GM12891 (cell line): ENCODE measurements around the gene FBXL12.
A peak's percentile ranks its signal among the peaks of the same experiment; 100 is the strongest.

Experiments
- DNase-seq: peaks from one replicate; pipeline ENCODE4 v3.0.0; 2011; ENCODE audit warnings: low spot score; ENCODE audit not compliant: insufficient read length
- FAIRE-seq: peaks from 2 replicates; lab custom pipeline; 2011; peaks lifted over from hg19 to GRCh38; lab: Jason Lieb, UNC
- PAX5 ChIP-seq: IDR thresholded peaks from 2 replicates; pipeline ENCODE4 v1.6.1; 2011; ENCODE audit warnings: low read length, moderate library complexity, mild to moderate bottlenecking; ENCODE audit not compliant: insufficient read depth, severe bottlenecking
- POLR2A ChIP-seq: IDR thresholded peaks from 2 replicates; pipeline ENCODE4 v1.6.1; 2011; ENCODE audit warnings: low read depth, low read length, control low read depth
- POLR2AphosphoS5 ChIP-seq: IDR thresholded peaks from 2 replicates; pipeline ENCODE4 v1.6.1; 2011; ENCODE audit warnings: low read depth, low read length, control low read depth
- POU2F2 ChIP-seq: IDR thresholded peaks from 2 replicates; pipeline ENCODE4 v1.6.1; 2011; ENCODE audit warnings: low read depth, mild to moderate bottlenecking, control low read depth, low read length, moderate library complexity
- SPI1 ChIP-seq: IDR thresholded peaks from 2 replicates; pipeline ENCODE4 v1.6.1; 2011; ENCODE audit warnings: low read depth, low read length, control low read depth
- TAF1 ChIP-seq: IDR thresholded peaks from 2 replicates; pipeline ENCODE4 v1.6.1; 2011; ENCODE audit warnings: low read depth, low read length, control low read depth

The FBXL12 gene

DNA sequence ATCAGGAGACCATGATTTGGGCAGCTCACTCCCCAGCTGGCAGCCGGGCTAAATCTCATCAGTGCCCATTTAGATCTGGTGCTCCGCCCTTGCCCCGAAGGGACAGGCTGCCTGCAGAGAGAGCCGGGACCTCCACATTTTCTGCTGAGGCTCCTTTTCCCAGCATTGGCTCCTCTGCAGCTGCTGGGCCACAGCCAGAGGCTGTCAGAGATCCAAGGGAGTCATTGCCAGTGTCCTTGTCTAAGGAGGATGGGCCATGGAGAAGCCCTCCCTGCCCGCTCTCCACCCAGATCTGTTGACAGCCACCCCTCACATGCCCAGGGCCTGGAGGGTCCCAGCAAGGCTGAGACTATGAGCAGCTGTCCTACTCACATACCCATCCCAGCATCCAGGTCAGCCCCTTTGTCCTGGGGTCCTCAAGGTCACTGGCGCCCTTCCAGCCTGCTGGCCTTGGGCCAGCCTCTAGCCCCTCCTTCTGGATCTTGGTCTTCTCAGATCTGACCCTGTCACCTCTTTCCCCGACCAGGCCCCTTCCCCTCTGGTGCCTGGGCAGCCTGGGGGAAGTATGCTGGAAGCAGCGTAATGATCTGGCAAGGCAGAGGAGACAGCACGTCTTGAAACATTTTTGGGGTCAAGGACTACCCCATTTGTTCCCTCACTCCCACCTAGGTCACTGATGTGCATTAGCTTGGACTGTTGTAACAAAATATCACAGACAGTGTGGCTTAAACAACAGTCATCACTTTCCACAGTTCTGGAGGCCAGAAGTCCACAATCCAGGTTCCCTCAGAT, 24.2 kb upstream of the FBXL12 start:
- FAIRE-seq, result no peak
- no peak for DNase-seq
- no peak for TF ChIP-seq PAX5
- TF ChIP-seq POLR2AphosphoS5, result no peak
- no peak for TF ChIP-seq SPI1
- TF ChIP-seq POU2F2, result no peak

GRCh38 chr19:9839415-9839814, 20.5 kb upstream of the FBXL12 start:
- no peak for TF ChIP-seq TAF1
- no peak for TF ChIP-seq SPI1
- TF ChIP-seq POLR2A, result no peak
- TF ChIP-seq PAX5, result no peak
- no peak for TF ChIP-seq POU2F2
- no peak for TF ChIP-seq POLR2AphosphoS5
- DNase-seq (no peak), FAIRE-seq (no peak)

- TF ChIP-seq TAF1, result no peak
- TF ChIP-seq SPI1, result no peak
- no peak for TF ChIP-seq PAX5
- no peak for TF ChIP-seq POLR2AphosphoS5
- no peak for TF ChIP-seq POLR2A
- TF ChIP-seq POU2F2, result no peak
- FAIRE-seq (no peak), DNase-seq (no peak)
Observed at GRCh38 chr19:9838324-9838723, 19.4 kb upstream of the FBXL12 start.

GRCh38 chr19:9836021-9836420, 17.1 kb upstream of the FBXL12 start:
- FAIRE-seq (peak; percentile 16), DNase-seq (no peak)
- TF ChIP-seq TAF1 (no peak), PAX5 (no peak), SPI1 (no peak), POLR2AphosphoS5 (no peak), POU2F2 (no peak), POLR2A (no peak)

DNA sequence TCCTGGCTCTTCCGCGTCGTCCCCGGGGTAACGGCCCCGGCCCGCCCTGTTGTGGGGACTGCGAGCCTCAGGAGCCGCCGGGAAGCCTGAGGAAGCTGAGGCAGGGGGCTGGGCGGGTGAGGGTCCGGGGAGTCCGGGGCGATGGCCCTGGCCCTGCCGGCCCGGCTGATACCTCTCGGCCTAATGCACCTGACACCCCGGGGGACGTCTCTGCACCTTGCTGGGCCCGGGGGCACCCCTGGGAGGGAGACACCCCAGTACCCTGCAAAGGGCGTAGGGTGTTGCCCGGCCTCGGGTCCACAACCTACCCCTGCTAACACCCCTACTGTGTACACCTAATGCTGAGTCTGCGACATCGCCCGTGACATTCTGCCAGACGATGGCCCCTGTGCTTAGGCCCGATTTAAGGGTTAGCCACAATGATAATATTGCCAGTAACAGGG, 16.6 kb upstream of the FBXL12 start:
- TF ChIP-seq SPI1 (no peak), PAX5 (no peak), POLR2A (no peak), POLR2AphosphoS5 (no peak), TAF1 (no peak)
- no peak for DNase-seq
- no peak for FAIRE-seq

DNA sequence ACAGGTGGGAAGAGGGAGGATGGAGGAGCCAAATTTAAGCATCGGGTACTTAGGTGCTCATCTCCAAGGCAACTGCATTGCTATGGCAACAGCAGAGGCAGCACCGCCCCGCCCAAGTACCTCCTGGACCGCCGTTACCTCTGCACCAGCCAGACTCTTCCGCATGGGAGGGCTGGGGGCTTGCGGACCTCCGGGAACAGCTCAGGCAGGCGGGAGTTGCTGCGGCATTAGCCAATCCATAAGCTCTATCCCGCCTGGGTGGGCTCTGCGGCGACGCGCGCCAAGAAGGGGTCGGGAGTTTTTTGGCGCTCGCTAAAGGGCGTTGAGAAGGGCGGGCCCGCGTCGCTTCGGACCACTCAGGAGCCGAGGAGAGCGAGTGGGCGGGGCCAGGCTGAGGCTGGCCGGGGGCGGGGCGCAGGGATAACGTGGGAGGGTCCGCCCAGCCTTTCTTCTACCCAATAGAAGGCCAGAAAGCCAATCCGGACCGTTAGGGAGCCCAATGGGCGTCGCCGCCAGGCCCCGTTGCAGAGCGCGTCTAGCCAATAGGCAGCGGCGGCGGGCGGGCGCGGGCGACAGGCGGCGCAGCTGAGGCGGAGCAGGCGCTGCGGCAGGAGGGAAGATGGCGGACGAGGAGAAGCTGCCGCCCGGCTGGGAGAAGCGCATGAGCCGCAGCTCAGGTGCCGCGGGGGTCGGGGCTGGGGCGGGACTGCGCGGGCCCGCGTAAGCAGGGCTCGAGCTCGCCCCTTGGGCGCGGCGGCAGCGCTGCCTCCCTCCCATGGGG, 16.0 kb upstream of the FBXL12 start, which contains the start of gene PIN1:
Gene PIN1, plus strand, starts transcription at position 593 of the 781 bp plus-strand sequence. Its CDS starts 27 bp downstream, at position 620.
- peak; percentile 61; the same call in 1 of the 2 replicates for TF ChIP-seq POLR2AphosphoS5
- peak; percentile 55 for TF ChIP-seq POLR2A
- no peak for TF ChIP-seq POU2F2
- peak; percentile 1 for TF ChIP-seq PAX5
- TF ChIP-seq TAF1, result peak; percentile 56; the same call in 1 of the 2 replicates
- no peak for TF ChIP-seq SPI1
- DNase-seq (peak; percentile 99), FAIRE-seq (peak; percentile 92)

GRCh38 chr19:9834307-9834725, 15.4 kb upstream of the FBXL12 start:
- TF ChIP-seq TAF1 (no peak), POU2F2 (no peak), POLR2AphosphoS5 (no peak), PAX5 (no peak), POLR2A (no peak), SPI1 (no peak)
- FAIRE-seq (no peak), DNase-seq (no peak)

GRCh38 chr19:9828551-9829063, 9.7 kb upstream of the FBXL12 start:
- no peak for FAIRE-seq
- no peak for DNase-seq
- TF ChIP-seq POU2F2 (no peak), POLR2A (no peak)

GRCh38 chr19:9827289-9828238, 8.7 kb upstream of the FBXL12 start, which contains the start of gene UBL5:
Gene UBL5 (plus strand): TSS chr19:9827918. CDS start chr19:9828338, 420 bp downstream.
- FAIRE-seq, result peak; percentile 99
- DNase-seq, result peak; percentile 95

More at GRCh38 chr19:9827289-9828238, 8.7 kb upstream of the FBXL12 start, which contains the start of gene UBL5:
- TF ChIP-seq PAX5 (no peak), POU2F2 (no peak; the same call in 1 of the 2 replicates), TAF1 (peak; percentile 69; the same call in 1 of the 2 replicates), POLR2AphosphoS5 (peak; percentile 90), SPI1 (no peak), POLR2A (peak; percentile 94)
